Muscle layer of duodenum (tissue), 2 donors: ENCODE measurements around the gene TMEM19.
"Not testable (repeated sequence)": the region's sequence is repeated elsewhere in the genome, so short reads cannot be mapped to it uniquely, and the experiment has no call there.

Source experiments
- H3K27ac ChIP-seq: one replicate; pipeline ENCODE4 v1.7.0; 2013; ENCODE audit warnings: mild to moderate bottlenecking, low read length
- H3K27me3 ChIP-seq: one replicate; pipeline ENCODE4 v1.7.0; 2013; ENCODE audit warnings: low read depth, mild to moderate bottlenecking, control low read depth, low read length
- H3K36me3 ChIP-seq, 2 donors: one replicate each; pipeline ENCODE4 v1.7.0; 2013; ENCODE audit warnings: low read length in 2 of 2, control low read depth in 1 of 2, mild to moderate bottlenecking in 1 of 2; ENCODE audit not compliant: insufficient read depth in 2 of 2, control insufficient read depth in 1 of 2
- H3K4me1 ChIP-seq, 2 donors: one replicate each; pipeline ENCODE4 v1.7.0; 2013; ENCODE audit warnings: low read length in 2 of 2, mild to moderate bottlenecking in 2 of 2, control low read depth in 1 of 2, moderate library complexity in 1 of 2; ENCODE audit not compliant: insufficient read depth in 2 of 2, control insufficient read depth in 1 of 2
- H3K4me3 ChIP-seq, 2 donors: one replicate each; pipeline ENCODE4 v1.7.0; 2013; ENCODE audit warnings: low read length in 2 of 2, low read depth in 1 of 2, mild to moderate bottlenecking in 1 of 2
- H3K9me3 ChIP-seq, 2 donors: one replicate each; pipeline ENCODE4 v1.7.0; 2013; ENCODE audit warnings: low read length in 2 of 2, control low read depth in 1 of 2, mild to moderate bottlenecking in 1 of 2; ENCODE audit not compliant: control insufficient read depth in 1 of 2
- donor health status: healthy.

Gene TMEM19

DNA sequence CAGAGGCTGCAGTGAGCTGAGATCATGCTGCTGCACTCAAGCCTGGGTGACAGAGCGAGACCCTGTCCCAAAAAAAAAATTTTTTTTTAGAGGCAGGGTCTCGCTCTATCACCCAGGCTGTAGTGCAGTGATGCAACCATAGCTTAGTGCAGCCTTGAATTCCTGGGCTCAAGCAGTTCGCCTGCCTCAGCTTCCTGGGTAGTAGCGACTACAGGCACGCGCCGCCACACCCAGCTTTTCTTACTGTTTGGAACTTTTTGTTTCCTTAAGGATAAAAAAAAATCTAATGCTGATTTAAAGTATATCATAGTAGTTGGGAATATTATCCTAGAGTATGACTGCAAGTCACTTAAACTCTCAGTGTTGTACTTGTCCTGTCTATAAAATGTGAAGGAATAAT is 7.2 kb downstream of the TMEM19 start:
- Histone ChIP-seq H3K27ac (no peak overlapping the region), H3K9me3 (no peaks in the 10 kb centered on the region), H3K4me1 (peaks cover 7 to 10% of the 10 kb centered on the region in 2 donors), H3K4me3 (no peak overlapping the region), H3K27me3 (no peaks in the 10 kb centered on the region), H3K36me3 (peaks cover 10 to 16% of the 10 kb centered on the region in 2 donors)

DNA sequence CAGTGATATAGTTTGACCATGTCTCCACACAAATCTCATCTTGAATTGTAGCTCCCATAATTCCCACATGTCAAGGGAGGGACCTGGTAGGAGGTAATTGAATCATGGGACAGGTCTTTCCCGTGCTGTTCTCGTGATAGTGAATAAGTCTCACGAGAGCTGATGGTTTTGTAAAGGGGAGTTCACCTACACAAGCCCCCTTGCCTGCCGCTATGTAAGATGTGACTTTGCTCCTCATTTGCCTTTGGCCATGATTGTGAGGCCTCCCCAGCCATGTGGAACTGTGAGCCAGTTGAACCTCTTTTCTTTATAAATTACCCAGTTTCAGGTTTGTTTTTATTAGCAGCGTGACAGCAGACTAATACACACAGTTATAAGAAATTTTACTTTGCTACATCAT is 7.8 kb downstream of the TMEM19 start:
- H3K9me3 ChIP-seq, H3K4me3 ChIP-seq, H3K4me1 ChIP-seq, H3K27me3 ChIP-seq: not testable (repeated sequence)
- Histone ChIP-seq H3K27ac (peak overlapping the region; percentile 57), H3K36me3 (peaks cover 12 to 21% of the 10 kb centered on the region in 2 donors)

DNA sequence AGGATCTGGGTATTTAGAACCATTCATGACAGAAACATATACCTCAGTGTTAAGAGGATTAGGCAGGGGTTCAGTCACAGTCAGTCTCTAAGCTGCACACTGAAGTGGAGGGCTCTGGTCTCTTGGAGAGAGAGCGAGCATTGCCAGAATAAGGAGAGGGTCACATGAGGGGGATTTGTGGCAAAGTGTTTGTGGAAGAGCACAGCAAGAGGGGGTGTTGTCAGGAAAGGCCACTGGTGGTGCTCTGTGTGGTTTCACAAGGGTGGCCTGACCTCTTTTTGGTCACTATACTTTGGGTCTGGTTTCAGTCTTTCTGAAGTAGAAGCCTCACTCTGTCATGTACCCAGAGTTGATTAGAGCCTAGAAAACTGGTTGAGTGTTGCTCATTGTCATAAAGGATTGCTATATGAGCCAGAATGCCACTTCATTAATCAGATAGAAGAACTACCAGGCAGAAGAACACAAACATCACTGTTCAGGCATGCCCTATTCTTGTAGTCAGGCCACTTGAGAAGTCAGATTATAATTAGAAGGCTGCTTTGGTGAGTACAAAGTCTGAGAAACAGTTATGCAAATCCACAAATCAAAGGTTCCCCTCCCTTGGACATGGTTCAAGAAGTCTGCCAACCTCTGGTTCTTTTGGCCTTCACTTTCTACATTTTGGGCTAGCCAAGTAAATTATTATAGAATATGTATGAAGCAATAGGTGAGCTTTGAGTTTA is 8.4 kb downstream of the TMEM19 start:
- no peak overlapping the region for H3K4me3 ChIP-seq

DNA sequence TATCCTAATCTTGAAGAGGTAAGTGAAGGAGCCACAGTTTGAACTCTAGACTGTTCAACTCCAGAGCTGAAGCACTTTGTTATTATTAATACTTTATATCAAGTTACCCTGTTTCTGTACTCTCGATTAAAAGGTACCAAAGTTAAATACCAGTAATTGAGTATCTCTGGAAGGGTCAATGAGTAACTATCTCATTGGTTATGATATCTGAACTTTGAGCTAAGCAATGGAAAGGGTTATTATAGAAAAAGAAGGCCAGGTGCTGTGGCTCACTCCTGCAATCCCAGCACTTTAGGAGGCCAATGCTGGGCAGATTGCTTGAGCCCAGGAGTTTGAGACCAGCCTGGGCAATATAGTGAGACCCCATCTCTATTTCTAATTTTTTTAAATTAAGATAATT is 9.9 kb downstream of the TMEM19 start:
- Histone ChIP-seq H3K4me1 (peaks cover 3 to 5% of the 10 kb centered on the region in 2 donors), H3K27ac (no peak overlapping the region), H3K9me3 (no peaks in the 10 kb centered on the region), H3K36me3 (peaks cover 26 to 41% of the 10 kb centered on the region in 2 donors), H3K4me3 (no peak overlapping the region), H3K27me3 (no peaks in the 10 kb centered on the region)

More for the DNA sequence above, 8.4 kb downstream of the TMEM19 start:
- no peaks in the 10 kb centered on the region for H3K27me3 ChIP-seq
- H3K36me3 ChIP-seq = peaks cover 16 to 27% of the 10 kb centered on the region in 2 donors
- no peaks in the 10 kb centered on the region for H3K9me3 ChIP-seq
- peak overlapping the region; percentile 57 for H3K27ac ChIP-seq
- peaks cover 3 to 5% of the 10 kb centered on the region in 2 donors for H3K4me1 ChIP-seq

DNA sequence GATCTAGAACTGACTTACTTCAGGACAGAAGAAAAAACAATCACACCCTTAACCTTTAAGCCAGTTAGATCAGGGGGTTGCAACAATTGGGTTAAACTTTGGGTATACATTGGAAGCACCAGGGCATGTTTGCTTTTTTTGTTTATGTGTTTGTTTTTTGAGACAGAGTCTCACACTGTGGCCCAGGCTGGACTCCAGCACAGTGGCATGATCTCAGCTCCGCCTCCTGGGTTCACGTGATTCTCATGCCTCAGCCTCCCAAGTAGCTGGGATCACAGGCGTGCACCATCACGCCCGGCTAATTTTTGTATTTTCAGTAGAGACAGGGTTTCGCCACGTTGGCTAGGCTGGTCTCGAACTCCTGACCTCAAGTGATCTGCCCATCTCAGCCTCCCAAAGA is 16.3 kb downstream of the TMEM19 start:
- not testable (repeated sequence) for H3K9me3 ChIP-seq, H3K4me3 ChIP-seq, H3K4me1 ChIP-seq, H3K27me3 ChIP-seq, H3K27ac ChIP-seq
- H3K36me3 ChIP-seq = peaks cover 30 to 38% of the 10 kb centered on the region in 2 donors

DNA sequence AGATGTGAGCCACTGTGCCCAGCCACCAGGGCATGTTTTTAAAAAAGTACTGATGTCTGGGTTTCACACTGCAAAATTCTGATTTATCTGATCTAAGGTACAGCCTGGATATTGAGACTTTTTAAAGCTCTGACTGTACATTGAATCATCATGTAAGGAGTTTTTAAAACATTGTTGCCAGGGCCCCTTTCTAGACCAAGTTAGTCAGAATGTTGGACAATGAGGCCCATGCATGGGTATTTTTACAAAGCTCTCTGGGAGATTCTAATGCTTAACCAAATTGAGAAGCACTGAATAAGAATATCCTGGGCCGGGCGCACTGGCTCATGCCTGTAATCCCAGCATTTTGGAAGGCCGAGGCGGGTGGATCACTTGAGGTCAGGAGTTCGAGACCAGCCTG is 16.7 kb downstream of the TMEM19 start:
- Histone ChIP-seq H3K36me3 (peaks cover 27 to 38% of the 10 kb centered on the region in 2 donors), H3K27ac (no peak overlapping the region), H3K9me3 (no peaks in the 10 kb centered on the region), H3K4me1 (no peaks in the 10 kb centered on the region), H3K27me3 (no peaks in the 10 kb centered on the region), H3K4me3 (no peak overlapping the region)

DNA sequence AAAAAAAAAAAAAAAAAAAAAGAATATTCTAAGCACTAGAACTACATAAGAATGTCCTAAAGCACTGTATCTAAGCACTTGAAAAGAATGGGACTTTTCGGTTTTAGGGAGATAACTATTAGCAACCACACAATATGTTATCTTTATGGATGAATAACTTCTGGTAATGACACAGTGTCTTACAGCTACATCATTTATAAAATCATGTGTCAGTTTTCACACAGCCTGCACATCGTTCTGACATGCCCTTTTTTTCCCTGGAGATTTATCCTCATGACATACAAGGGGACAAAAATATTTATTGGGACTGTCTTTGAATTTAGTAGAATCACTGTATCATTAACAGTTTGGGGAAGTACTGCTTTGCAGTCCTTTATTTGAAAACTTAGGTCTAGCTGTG is 17.3 kb downstream of the TMEM19 start:
- Histone ChIP-seq H3K27ac (no peak overlapping the region), H3K9me3 (no peaks in the 10 kb centered on the region), H3K4me3 (no peak overlapping the region), H3K4me1 (no peaks in the 10 kb centered on the region), H3K36me3 (peaks cover 21 to 34% of the 10 kb centered on the region in 2 donors), H3K27me3 (no peaks in the 10 kb centered on the region)

DNA sequence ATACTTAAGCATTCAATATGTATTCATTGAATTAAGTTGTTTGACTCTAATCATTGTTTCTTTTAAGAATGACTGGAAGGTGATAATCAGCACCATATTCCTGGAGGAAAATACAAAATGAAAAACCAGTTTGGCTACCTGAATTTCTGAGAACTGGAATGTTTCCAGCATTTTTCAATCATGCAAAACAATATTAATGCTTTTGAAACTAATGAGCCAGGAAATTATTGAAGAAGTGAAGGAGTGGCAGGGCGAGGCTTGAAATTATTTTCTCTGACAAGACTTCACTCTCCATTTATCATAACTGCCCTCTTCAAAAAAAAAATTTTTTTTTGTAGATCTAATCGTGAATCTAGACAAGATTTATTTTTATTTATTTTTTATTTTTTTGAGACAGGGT is 19.0 kb downstream of the TMEM19 start:
- Histone ChIP-seq H3K36me3 (peaks cover 13 to 16% of the 10 kb centered on the region in 2 donors), H3K4me1 (no peaks in the 10 kb centered on the region), H3K27me3 (no peaks in the 10 kb centered on the region), H3K9me3 (no peaks in the 10 kb centered on the region), H3K4me3 (no peak overlapping the region), H3K27ac (no peak overlapping the region)

DNA sequence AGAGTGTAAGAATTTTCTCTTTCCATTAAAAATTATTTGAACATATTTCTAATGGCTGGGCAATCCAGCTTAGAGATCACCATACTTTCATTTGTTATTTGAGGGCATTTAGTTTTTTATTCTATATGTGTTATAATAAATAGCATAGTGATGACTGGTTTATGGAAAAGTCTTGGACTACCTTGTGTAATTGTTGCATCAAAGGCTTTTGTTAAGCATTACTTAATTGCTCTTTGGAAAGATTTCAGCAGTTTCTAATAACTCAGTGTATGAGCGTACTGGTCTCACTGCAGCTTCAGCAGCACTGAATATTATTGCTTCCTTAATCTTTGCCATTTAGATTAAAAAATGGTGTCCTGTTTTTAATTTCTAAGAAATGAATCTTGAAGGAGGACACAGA is 22.8 kb downstream of the TMEM19 start:
- H3K36me3 ChIP-seq = peaks cover 0 to 7% of the 10 kb centered on the region in 2 donors
- H3K9me3 ChIP-seq = peaks cover 0 to 3% of the 10 kb centered on the region in 2 donors
- no peaks in the 10 kb centered on the region for H3K27me3 ChIP-seq

DNA sequence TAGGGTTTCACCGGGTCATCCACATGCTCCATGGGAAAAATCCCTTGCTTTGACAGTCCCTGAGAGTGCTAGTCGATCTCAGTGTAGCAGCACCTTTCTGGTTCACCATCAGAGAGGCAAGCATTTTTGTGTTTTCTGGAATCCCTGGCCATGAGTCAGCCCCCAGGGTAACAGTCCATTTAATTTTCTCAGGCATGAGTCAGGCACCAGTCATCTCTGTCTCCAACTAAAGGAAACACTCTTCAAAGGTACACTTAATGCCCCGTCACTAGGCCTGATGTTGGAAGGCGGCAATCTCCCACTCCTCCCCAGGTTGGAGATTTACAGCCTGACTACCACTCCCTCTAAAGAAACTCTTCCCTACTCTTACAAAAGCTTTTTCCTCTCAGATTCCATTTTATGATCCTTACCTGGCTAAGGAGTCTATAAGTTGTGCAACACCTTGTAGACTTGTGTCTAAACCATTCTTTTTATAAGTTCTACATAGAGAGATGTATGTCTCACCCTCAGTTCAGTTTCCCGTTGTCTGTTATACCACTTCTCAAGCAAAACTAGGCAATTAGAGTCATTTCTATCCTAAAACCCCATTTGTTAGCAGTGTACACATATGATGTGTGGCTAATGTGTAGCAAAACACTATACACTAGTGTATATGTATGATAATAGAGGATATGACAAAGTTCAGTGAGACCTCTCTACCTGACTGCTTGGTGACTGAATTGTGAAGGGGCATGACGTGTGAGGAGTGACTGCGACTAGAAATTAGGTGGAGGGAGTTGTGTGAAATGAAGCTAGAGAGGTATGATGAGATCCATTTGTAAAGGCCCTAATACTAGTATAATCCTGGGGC is 24.6 kb downstream of the TMEM19 start:
- Histone ChIP-seq H3K4me1 (no peaks in the 10 kb centered on the region), H3K27ac (no peak overlapping the region), H3K4me3 (no peak overlapping the region), H3K9me3 (peaks cover 0 to 3% of the 10 kb centered on the region in 2 donors), H3K27me3 (no peaks in the 10 kb centered on the region), H3K36me3 (peaks cover 0 to 7% of the 10 kb centered on the region in 2 donors)

More for the DNA sequence above, 22.8 kb downstream of the TMEM19 start:
- no peak overlapping the region for H3K4me3 ChIP-seq
- H3K4me1 ChIP-seq = no peaks in the 10 kb centered on the region
- H3K27ac ChIP-seq = no peak overlapping the region

DNA sequence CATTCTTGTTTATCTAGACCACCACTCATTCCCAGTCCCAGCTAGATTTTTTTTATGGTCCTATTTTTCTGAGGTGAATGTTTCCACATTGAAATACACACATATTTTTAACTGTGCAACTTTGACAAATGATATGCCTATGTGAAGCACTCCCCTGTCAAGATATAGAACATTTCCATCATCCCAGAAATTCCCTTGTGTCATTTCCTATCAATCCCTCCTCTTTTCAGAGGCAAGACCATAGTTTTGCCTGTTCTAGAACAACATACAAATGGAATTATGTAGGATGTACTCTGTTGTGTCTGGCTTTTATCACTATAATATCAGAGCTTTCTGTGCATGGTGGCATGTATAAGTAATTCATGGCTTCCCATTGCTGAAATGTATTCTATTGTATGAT is 32.7 kb downstream of the TMEM19 start:
- Histone ChIP-seq H3K27ac (no peak overlapping the region), H3K27me3 (no peaks in the 10 kb centered on the region), H3K9me3 (peaks cover 0 to 3% of the 10 kb centered on the region in 2 donors), H3K36me3 (no peaks in the 10 kb centered on the region), H3K4me1 (no peaks in the 10 kb centered on the region), H3K4me3 (no peak overlapping the region)
